ENCODE measurements around the gene RBM12. TPM values are rescaled to one million over a fixed set of nuclear protein-coding genes. Genes with fewer than 3 reads are reported as not detected.

Gene RBM12
- total and polyA plus RNA-seq, 4 donors = 3.4 to 20.0 (median 15.8) TPM

- Histone ChIP-seq H3K4me3 (ENCODE audit: low read depth in 1 of 3, low read length in 3 of 3) (no peak overlapping the region), H3K9ac (ENCODE audit: low read depth in 1 of 2, low read length in 2 of 2) (no peak overlapping the region), H3K27ac (ENCODE audit: low read depth in 1 of 2, low read length in 2 of 2) (no peak overlapping the region), H3K4me1 (ENCODE audit: control insufficient read depth in 4 of 4, insufficient read depth in 4 of 4, low read length in 3 of 4) (peaks cover 0 to 18% (median 9%) of the 10 kb centered on the region in 4 donors), H3K36me3 (ENCODE audit: control insufficient read depth in 4 of 4, insufficient read depth in 3 of 4, low read depth in 1 of 4, low read length in 3 of 4) (peaks cover 4 to 34% (median 21%) of the 10 kb centered on the region in 4 donors), H3K27me3 (ENCODE audit: control insufficient read depth in 4 of 4, insufficient read depth in 4 of 4, low read length in 3 of 4) (no peaks in the 10 kb centered on the region), H3K9me3 (ENCODE audit: control insufficient read depth in 4 of 4, low read length in 3 of 4) (no peaks in the 10 kb centered on the region)
- 91% methylated on average over 13 of the region's 13 CpGs for WGBS
- no peak for DNase-seq (ENCODE audit: low spot score)
- no peak for TF ChIP-seq ZBTB33 (IDR thresholded peaks at IDR 0.05)
- TF ChIP-seq, protein P1, sequence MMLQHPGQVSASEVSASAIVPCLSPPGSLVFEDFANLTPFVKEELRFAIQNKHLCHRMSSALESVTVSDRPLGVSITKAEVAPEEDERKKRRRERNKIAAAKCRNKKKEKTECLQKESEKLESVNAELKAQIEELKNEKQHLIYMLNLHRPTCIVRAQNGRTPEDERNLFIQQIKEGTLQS (IDR thresholded peaks at IDR 0.05) = no peak
- TF ChIP-seq, protein P2, sequence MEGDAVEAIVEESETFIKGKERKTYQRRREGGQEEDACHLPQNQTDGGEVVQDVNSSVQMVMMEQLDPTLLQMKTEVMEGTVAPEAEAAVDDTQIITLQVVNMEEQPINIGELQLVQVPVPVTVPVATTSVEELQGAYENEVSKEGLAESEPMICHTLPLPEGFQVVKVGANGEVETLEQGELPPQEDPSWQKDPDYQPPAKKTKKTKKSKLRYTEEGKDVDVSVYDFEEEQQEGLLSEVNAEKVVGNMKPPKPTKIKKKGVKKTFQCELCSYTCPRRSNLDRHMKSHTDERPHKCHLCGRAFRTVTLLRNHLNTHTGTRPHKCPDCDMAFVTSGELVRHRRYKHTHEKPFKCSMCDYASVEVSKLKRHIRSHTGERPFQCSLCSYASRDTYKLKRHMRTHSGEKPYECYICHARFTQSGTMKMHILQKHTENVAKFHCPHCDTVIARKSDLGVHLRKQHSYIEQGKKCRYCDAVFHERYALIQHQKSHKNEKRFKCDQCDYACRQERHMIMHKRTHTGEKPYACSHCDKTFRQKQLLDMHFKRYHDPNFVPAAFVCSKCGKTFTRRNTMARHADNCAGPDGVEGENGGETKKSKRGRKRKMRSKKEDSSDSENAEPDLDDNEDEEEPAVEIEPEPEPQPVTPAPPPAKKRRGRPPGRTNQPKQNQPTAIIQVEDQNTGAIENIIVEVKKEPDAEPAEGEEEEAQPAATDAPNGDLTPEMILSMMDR (IDR thresholded peaks at IDR 0.05; ENCODE audit: low read depth, low read length, missing input control) = no peak
- TF ChIP-seq TAF1 (conservative IDR thresholded peaks at IDR 0.05) = no peak
Measured at GRCh38 chr20:35632539-35633115, 32.1 kb downstream of the RBM12 start.

GRCh38 chr20:35630636-35631035 lies 34.1 kb downstream of the RBM12 start:
- no peak overlapping the region for H3K4me3 ChIP-seq (ENCODE audit: low read depth in 1 of 3, low read length in 3 of 3)
- no peak for DNase-seq (ENCODE audit: low spot score)
- H3K36me3 ChIP-seq (ENCODE audit: control insufficient read depth in 4 of 4, insufficient read depth in 3 of 4, low read depth in 1 of 4, low read length in 3 of 4) = peaks cover 9 to 54% (median 33%) of the 10 kb centered on the region in 4 donors
- no peaks in the 10 kb centered on the region for H3K27me3 ChIP-seq (ENCODE audit: control insufficient read depth in 4 of 4, insufficient read depth in 4 of 4, low read length in 3 of 4)
- no peaks in the 10 kb centered on the region for H3K9me3 ChIP-seq (ENCODE audit: control insufficient read depth in 4 of 4, low read length in 3 of 4)
- H3K9ac ChIP-seq (ENCODE audit: low read depth in 1 of 2, low read length in 2 of 2) = no peak overlapping the region
- WGBS = 97% methylated on average over 4 of the region's 4 CpGs
- H3K4me1 ChIP-seq (ENCODE audit: control insufficient read depth in 4 of 4, insufficient read depth in 4 of 4, low read length in 3 of 4) = peaks cover 0 to 5% (median 4%) of the 10 kb centered on the region in 4 donors
- TF ChIP-seq RXRA (IDR thresholded peaks at IDR 0.05) (no peak), YY1 (IDR thresholded peaks at IDR 0.05) (no peak), MAX (IDR thresholded peaks at IDR 0.05) (no peak), RAD21 (IDR thresholded peaks at IDR 0.05) (no peak), NR2F2 (IDR thresholded peaks at IDR 0.05) (no peak)
- TF ChIP-seq, protein P3, sequence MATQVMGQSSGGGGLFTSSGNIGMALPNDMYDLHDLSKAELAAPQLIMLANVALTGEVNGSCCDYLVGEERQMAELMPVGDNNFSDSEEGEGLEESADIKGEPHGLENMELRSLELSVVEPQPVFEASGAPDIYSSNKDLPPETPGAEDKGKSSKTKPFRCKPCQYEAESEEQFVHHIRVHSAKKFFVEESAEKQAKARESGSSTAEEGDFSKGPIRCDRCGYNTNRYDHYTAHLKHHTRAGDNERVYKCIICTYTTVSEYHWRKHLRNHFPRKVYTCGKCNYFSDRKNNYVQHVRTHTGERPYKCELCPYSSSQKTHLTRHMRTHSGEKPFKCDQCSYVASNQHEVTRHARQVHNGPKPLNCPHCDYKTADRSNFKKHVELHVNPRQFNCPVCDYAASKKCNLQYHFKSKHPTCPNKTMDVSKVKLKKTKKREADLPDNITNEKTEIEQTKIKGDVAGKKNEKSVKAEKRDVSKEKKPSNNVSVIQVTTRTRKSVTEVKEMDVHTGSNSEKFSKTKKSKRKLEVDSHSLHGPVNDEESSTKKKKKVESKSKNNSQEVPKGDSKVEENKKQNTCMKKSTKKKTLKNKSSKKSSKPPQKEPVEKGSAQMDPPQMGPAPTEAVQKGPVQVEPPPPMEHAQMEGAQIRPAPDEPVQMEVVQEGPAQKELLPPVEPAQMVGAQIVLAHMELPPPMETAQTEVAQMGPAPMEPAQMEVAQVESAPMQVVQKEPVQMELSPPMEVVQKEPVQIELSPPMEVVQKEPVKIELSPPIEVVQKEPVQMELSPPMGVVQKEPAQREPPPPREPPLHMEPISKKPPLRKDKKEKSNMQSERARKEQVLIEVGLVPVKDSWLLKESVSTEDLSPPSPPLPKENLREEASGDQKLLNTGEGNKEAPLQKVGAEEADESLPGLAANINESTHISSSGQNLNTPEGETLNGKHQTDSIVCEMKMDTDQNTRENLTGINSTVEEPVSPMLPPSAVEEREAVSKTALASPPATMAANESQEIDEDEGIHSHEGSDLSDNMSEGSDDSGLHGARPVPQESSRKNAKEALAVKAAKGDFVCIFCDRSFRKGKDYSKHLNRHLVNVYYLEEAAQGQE (IDR thresholded peaks at IDR 0.05) = no peak
- H3K27ac ChIP-seq (ENCODE audit: low read depth in 1 of 2, low read length in 2 of 2) = no peak overlapping the region

Data from liver (tissue), 9 donors.